ENCODE data around the gene PFDN4.

Gene PFDN4

GRCh38 chr20:54204063-54204462, 3.8 kb upstream of the PFDN4 start:
- H3K9me3 ChIP-seq (ENCODE audit: control insufficient read depth, insufficient read depth, low read depth, low read length) = no peaks in the 10 kb centered on the region
- POLR2A ChIA-PET = no interaction called here
- CTCF ChIA-PET = interaction anchor here (0.8 to 10.1 kb wide), 2 partner anchors 79 to 104 kb away, joined by 3 to 361 read pairs; no protein-coding TSS in a partner anchor

DNA sequence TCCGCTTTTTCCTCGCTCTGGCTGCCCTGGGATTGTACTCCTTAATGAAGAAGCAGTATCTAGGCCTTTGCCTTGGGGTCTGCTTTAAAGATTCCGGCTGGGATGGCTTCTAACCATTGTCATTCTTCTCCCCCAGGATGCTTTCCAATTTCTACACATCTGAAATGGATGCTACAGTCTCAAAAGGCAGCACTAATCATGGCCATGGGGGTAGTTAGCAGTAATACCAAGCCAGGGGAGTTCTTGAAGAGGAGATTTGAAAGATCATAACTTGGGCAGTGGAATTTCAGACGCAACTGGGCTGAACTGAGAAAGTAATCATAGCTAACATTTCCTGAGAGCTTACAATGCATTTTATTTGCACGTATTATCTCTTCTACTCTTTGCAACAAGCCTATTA, 3.4 kb upstream of the PFDN4 start:
- Histone ChIP-seq H3K4me1 (ENCODE audit: control insufficient read depth, insufficient read depth, low read length) (no peaks in the 10 kb centered on the region), H3K27ac (ENCODE audit: extremely low read depth, low read depth, low read length) (no peak overlapping the region), H3K9me3 (ENCODE audit: control insufficient read depth, insufficient read depth, low read depth, low read length) (no peaks in the 10 kb centered on the region), H3K4me3 (ENCODE audit: low read depth, low read length) (no peak overlapping the region), H3K36me3 (ENCODE audit: control insufficient read depth in 2 of 2, insufficient read depth in 1 of 2, low read length in 2 of 2) (no peaks in the 10 kb centered on the region)
- POLR2A ChIA-PET = no interaction called here
- CTCF ChIA-PET = interaction anchor here (10.1 kb wide), 1 partner anchor 104 kb away, joined by 361 read pairs; no protein-coding TSS in a partner anchor
- no peak for TF ChIP-seq ZNF292 (tag by site-specific recombination; IDR thresholded peaks at IDR 0.05; ENCODE audit: borderline replicate concordance, low read depth)
- no peak for TF ChIP-seq HOXC10 (CRISPR knock-in tag; IDR thresholded peaks at IDR 0.05)
- no peak for TF ChIP-seq PRDM1 (tag by site-specific recombination; IDR thresholded peaks at IDR 0.05)
- no peak for TF ChIP-seq KLF16 (tag by site-specific recombination; IDR thresholded peaks at IDR 0.05)
- no peak for TF ChIP-seq ZNF404 (tag by site-specific recombination; IDR thresholded peaks at IDR 0.05)
- TF ChIP-seq, protein P1, sequence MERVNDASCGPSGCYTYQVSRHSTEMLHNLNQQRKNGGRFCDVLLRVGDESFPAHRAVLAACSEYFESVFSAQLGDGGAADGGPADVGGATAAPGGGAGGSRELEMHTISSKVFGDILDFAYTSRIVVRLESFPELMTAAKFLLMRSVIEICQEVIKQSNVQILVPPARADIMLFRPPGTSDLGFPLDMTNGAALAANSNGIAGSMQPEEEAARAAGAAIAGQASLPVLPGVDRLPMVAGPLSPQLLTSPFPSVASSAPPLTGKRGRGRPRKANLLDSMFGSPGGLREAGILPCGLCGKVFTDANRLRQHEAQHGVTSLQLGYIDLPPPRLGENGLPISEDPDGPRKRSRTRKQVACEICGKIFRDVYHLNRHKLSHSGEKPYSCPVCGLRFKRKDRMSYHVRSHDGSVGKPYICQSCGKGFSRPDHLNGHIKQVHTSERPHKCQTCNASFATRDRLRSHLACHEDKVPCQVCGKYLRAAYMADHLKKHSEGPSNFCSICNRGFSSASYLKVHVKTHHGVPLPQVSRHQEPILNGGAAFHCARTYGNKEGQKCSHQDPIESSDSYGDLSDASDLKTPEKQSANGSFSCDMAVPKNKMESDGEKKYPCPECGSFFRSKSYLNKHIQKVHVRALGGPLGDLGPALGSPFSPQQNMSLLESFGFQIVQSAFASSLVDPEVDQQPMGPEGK (tag by site-specific recombination; IDR thresholded peaks at IDR 0.05) = no peak
- TF ChIP-seq MEIS1 (CRISPR knock-in tag; IDR thresholded peaks at IDR 0.05; ENCODE audit: borderline replicate concordance) = no peak
- TF ChIP-seq ZNF558 (tag by site-specific recombination; IDR thresholded peaks at IDR 0.05) = no peak
- TF ChIP-seq, protein P2, sequence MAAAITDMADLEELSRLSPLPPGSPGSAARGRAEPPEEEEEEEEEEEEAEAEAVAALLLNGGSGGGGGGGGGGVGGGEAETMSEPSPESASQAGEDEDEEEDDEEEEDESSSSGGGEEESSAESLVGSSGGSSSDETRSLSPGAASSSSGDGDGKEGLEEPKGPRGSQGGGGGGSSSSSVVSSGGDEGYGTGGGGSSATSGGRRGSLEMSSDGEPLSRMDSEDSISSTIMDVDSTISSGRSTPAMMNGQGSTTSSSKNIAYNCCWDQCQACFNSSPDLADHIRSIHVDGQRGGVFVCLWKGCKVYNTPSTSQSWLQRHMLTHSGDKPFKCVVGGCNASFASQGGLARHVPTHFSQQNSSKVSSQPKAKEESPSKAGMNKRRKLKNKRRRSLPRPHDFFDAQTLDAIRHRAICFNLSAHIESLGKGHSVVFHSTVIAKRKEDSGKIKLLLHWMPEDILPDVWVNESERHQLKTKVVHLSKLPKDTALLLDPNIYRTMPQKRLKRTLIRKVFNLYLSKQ (tag by site-specific recombination; IDR thresholded peaks at IDR 0.05; ENCODE audit: borderline replicate concordance) = no peak
- TF ChIP-seq ZNF140 (tag by site-specific recombination; IDR thresholded peaks at IDR 0.05) = no peak
- TF ChIP-seq ZNF629 (tag by site-specific recombination; IDR thresholded peaks at IDR 0.05) = no peak
- TF ChIP-seq GLIS2 (tag by site-specific recombination; IDR thresholded peaks at IDR 0.05) = no peak
- no peak for TF ChIP-seq ZNF837 (tag by site-specific recombination; IDR thresholded peaks at IDR 0.05)
- TF ChIP-seq ZNF266 (tag by site-specific recombination; IDR thresholded peaks at IDR 0.05; ENCODE audit: low read depth) = no peak

More at GRCh38 chr20:54204063-54204462, 3.8 kb upstream of the PFDN4 start:
- Histone ChIP-seq H3K36me3 (ENCODE audit: control insufficient read depth in 2 of 2, insufficient read depth in 1 of 2, low read length in 2 of 2) (no peaks in the 10 kb centered on the region), H3K4me1 (ENCODE audit: control insufficient read depth, insufficient read depth, low read length) (no peaks in the 10 kb centered on the region), H3K4me3 (ENCODE audit: low read depth, low read length) (no peak overlapping the region), H3K27ac (ENCODE audit: extremely low read depth, low read depth, low read length) (no peak overlapping the region)
- TF ChIP-seq GLIS1 (tag by site-specific recombination; IDR thresholded peaks at IDR 0.05) (no peak), ZNF510 (tag by site-specific recombination; IDR thresholded peaks at IDR 0.05; ENCODE audit: insufficient replicate concordance) (no peak), ZNF138 (tag by site-specific recombination; IDR thresholded peaks at IDR 0.05; ENCODE audit: borderline replicate concordance) (no peak), SETDB1 (IDR thresholded peaks at IDR 0.05; ENCODE audit: insufficient read length, low read length) (no peak), ZBTB17 (tag by site-specific recombination; IDR thresholded peaks at IDR 0.05) (no peak), FEZF1 (tag by site-specific recombination; IDR thresholded peaks at IDR 0.05) (no peak), SP3 (tag by site-specific recombination; IDR thresholded peaks at IDR 0.05) (no peak), ZXDB (tag by site-specific recombination; IDR thresholded peaks at IDR 0.05) (no peak)

All from HEK293 (cell line).